Gastrocnemius medialis (tissue), 4 donors: ENCODE measurements around the gene RUFY2.

Experiments used
- CTCF ChIP-seq, 5 experiments: fragments of 450-650 bp in 3 of 5; fragments of 200-600 bp in 2 of 5; sonication (generic) in 2 of 5; IDR thresholded peaks in 4 of 5; conservative IDR thresholded peaks in 1 of 5; 1 replicate in 4 of 5; 2 replicates in 1 of 5; pipeline ENCODE4 v1.5.1; 2016 to 2019; ENCODE audit warnings: antibody characterized with exemption in 5 of 5, mild to moderate bottlenecking in 3 of 5, moderate library complexity in 3 of 5
- POLR2A ChIP-seq, 2 donors: fragments of 450-650 bp; IDR thresholded peaks; one replicate each; pipeline ENCODE4 v1.6.1; 2017; ENCODE audit warnings: antibody characterized with exemption in 2 of 2, mild to moderate bottlenecking in 2 of 2, moderate library complexity in 2 of 2

- TF ChIP-seq CTCF (IDR thresholded peaks at IDR 0.05 in 4 of 5, conservative IDR thresholded peaks at IDR 0.05 in 1 of 5), result no peak
- no peak for TF ChIP-seq POLR2A (IDR thresholded peaks at IDR 0.05)
Observed at GRCh38 chr10:68318331-68319059, 88.6 kb downstream of the RUFY2 start.
